Measurements from ENCODE around the gene PTPRD. TPM values are rescaled to one million over a fixed set of nuclear protein-coding genes. Genes with fewer than 3 reads are reported as not detected.

Gene PTPRD
- total RNA-seq, 1 experiment from 2014 or later: 32.5 TPM

GRCh38 chr9:9623506-9623905 lies 989.3 kb downstream of the PTPRD start:
- Histone ChIP-seq H3K4ac (ENCODE audit: low read depth, low read length) (no peak overlapping the region), H3K9me3 (ENCODE audit: control insufficient read depth, low read depth, low read length) (no peaks in the 10 kb centered on the region), H4K91ac (ENCODE audit: insufficient read length, low read depth, low read length) (no peak overlapping the region), H3K79me1 (ENCODE audit: insufficient read depth, low read depth, low read length, poor library complexity, severe bottlenecking) (no peaks in the 10 kb centered on the region), H3K4me1 (ENCODE audit: insufficient read depth, low read length) (no peaks in the 10 kb centered on the region), H3T11ph (ENCODE audit: low read length) (no peak overlapping the region), H3K9ac (ENCODE audit: extremely low read depth, insufficient read length, low read length) (no peak overlapping the region), H3K4me2 (ENCODE audit: insufficient read depth, insufficient read length, low read length) (no peak overlapping the region), H4K20me1 (ENCODE audit: control insufficient read depth, insufficient read depth, insufficient read length) (no peaks in the 10 kb centered on the region), H3K23me2 (ENCODE audit: insufficient read length, low read depth, low read length, poor library complexity, severe bottlenecking) (no peaks in the 10 kb centered on the region), H2BK15ac (ENCODE audit: low read depth, low read length) (no peak overlapping the region), H3K56ac (ENCODE audit: insufficient read length, low read depth, low read length) (no peak overlapping the region), H2BK20ac (ENCODE audit: low read depth, low read length, poor library complexity, severe bottlenecking) (no peak overlapping the region), H2BK5ac (ENCODE audit: insufficient read length, low read length) (no peak overlapping the region), H3K23ac (ENCODE audit: insufficient read length, low read depth, low read length) (no peak overlapping the region), H2AK5ac (ENCODE audit: insufficient read length, low read length) (no peak overlapping the region), H4K5ac (ENCODE audit: insufficient read length, low read depth, low read length) (no peak overlapping the region), H3K79me2 (ENCODE audit: insufficient read depth, low read length) (no peaks in the 10 kb centered on the region), H3K27me3 (ENCODE audit: insufficient read depth, low read length) (no peaks in the 10 kb centered on the region), H2BK12ac (ENCODE audit: insufficient read length, low read depth, low read length) (no peak overlapping the region), H4K8ac (replicated peaks; ENCODE audit: insufficient read length, low read depth, low read length) (no peak overlapping the region), H2BK120ac (ENCODE audit: low read depth, low read length, poor library complexity, severe bottlenecking) (no peak overlapping the region), H3K18ac (ENCODE audit: insufficient read length, low read depth, low read length) (no peak overlapping the region), H3K27ac (ENCODE audit: insufficient read length, low read depth, low read length) (no peak overlapping the region), H2AFZ (ENCODE audit: low read length) (no peak overlapping the region), H3K14ac (ENCODE audit: insufficient read depth, low read length) (no peak overlapping the region)
- no peak for DNase-seq
- H3K9me3 Mint-ChIP-seq: no peaks in the 10 kb centered on the region
- no peak overlapping the region for H3K27ac Mint-ChIP-seq
- H3K27me3 Mint-ChIP-seq (ENCODE audit: low read depth): no peaks in the 10 kb centered on the region
- no peak for TF ChIP-seq CTCF (conservative IDR thresholded peaks at IDR 0.05)
- WGBS (ENCODE audit: extremely low coverage, insufficient read length, low lambda C conversion rate): no CpG with 5 or more reads among the region's 2 CpGs
- H3K36me3 Mint-ChIP-seq (ENCODE audit: insufficient read depth in 1 of 3, low read depth in 3 of 3): no peaks in the 10 kb centered on the region
- H3K4me1 Mint-ChIP-seq: peaks cover 4% of the 10 kb centered on the region in 2 experiments; a peak in 3 of 4 replicates
- H3K4me3 Mint-ChIP-seq: no peak overlapping the region

Data from H9 (cell line).